ENCODE measurements around the gene KCNJ12. TPM values are rescaled to one million over a fixed set of nuclear protein-coding genes. Genes with fewer than 3 reads are reported as not detected.
"Not testable (repeated sequence)": the region's sequence is repeated elsewhere in the genome, so short reads cannot be mapped to it uniquely, and the experiment has no call there.

Gene KCNJ12
- total RNA-seq, 6 donors from 2014 or later, result 1.2 to 3.8 (median 2.0) TPM

- TF ChIP-seq CTCF (IDR thresholded peaks at IDR 0.05), result no peak
- TF ChIP-seq POLR2AphosphoS5 (IDR thresholded peaks at IDR 0.05), result no peak
- TF ChIP-seq EP300 (IDR thresholded peaks at IDR 0.05), result no peak
- no peak for TF ChIP-seq POLR2A (IDR thresholded peaks at IDR 0.05)
- no peak overlapping the region for H3K4me3 ChIP-seq
- H3K27ac ChIP-seq, result no peak overlapping the region
- H3K27me3 ChIP-seq, result no peaks in the 10 kb centered on the region
- H3K9me3 ChIP-seq, result no peaks in the 10 kb centered on the region
- no peak for DNase-seq
- H3K4me1 ChIP-seq, result no peaks in the 10 kb centered on the region
- no peak for ATAC-seq (ENCODE audit: low FRiP score in 2 of 2)
- 31 to 46% methylated on average over 7 of the region's 7 CpGs for WGBS, 2 donors
- H3K36me3 ChIP-seq, result no peaks in the 10 kb centered on the region
Observed at GRCh38 chr17:21339011-21339410, 37.1 kb upstream of the KCNJ12 start.

GRCh38 chr17:21339571-21339970 lies 36.6 kb upstream of the KCNJ12 start:
- 89 to 94% methylated on average over 7 to 11 of the region's 11 CpGs for WGBS, 2 donors
- H3K27ac ChIP-seq; H3K9me3 ChIP-seq; H3K4me1 ChIP-seq; DNase-seq; H3K36me3 ChIP-seq; H3K4me3 ChIP-seq; H3K27me3 ChIP-seq; ATAC-seq (ENCODE audit: low FRiP score in 2 of 2): not testable (repeated sequence)

- ATAC-seq (ENCODE audit: low FRiP score in 2 of 2); DNase-seq; H3K36me3 ChIP-seq; H3K4me1 ChIP-seq; H3K27ac ChIP-seq; H3K4me3 ChIP-seq; H3K9me3 ChIP-seq; H3K27me3 ChIP-seq: not testable (repeated sequence)
- 78 to 79% methylated on average over 6 of the region's 6 CpGs for WGBS, 2 donors
Observed at GRCh38 chr17:21340407-21340806, 35.8 kb upstream of the KCNJ12 start.

- not testable (repeated sequence) for H3K27me3 ChIP-seq, DNase-seq
- 76 to 88% methylated on average over 4 of the region's 4 CpGs for WGBS, 2 donors
Observed at GRCh38 chr17:21341279-21341678, 34.9 kb upstream of the KCNJ12 start.

GRCh38 chr17:21341925-21342540 lies 34.1 kb upstream of the KCNJ12 start:
- DNase-seq; H3K4me1 ChIP-seq; H3K4me3 ChIP-seq; H3K9me3 ChIP-seq; H3K27ac ChIP-seq; H3K36me3 ChIP-seq; ATAC-seq (ENCODE audit: low FRiP score in 2 of 2); H3K27me3 ChIP-seq: not testable (repeated sequence)
- WGBS, 2 donors, result 77 to 78% methylated on average over 7 of the region's 8 CpGs

More at GRCh38 chr17:21341279-21341678, 34.9 kb upstream of the KCNJ12 start:
- H3K9me3 ChIP-seq; H3K4me1 ChIP-seq; ATAC-seq (ENCODE audit: low FRiP score in 2 of 2); H3K4me3 ChIP-seq; H3K27ac ChIP-seq; H3K36me3 ChIP-seq: not testable (repeated sequence)

- ATAC-seq (ENCODE audit: low FRiP score in 2 of 2), result peak; percentile 4 to 15
- 62 to 73% methylated on average over 3 to 10 of the region's 11 CpGs for WGBS, 2 donors
- H3K4me3 ChIP-seq, H3K9me3 ChIP-seq, H3K4me1 ChIP-seq, H3K27ac ChIP-seq, H3K27me3 ChIP-seq, H3K36me3 ChIP-seq, DNase-seq: not testable (repeated sequence)
Observed at GRCh38 chr17:21343061-21343949, 32.9 kb upstream of the KCNJ12 start.

- not testable (repeated sequence) for ATAC-seq (ENCODE audit: low FRiP score in 2 of 2); H3K27ac ChIP-seq; H3K4me1 ChIP-seq; H3K27me3 ChIP-seq; H3K9me3 ChIP-seq; H3K4me3 ChIP-seq; H3K36me3 ChIP-seq; DNase-seq
- 52 to 74% methylated on average over 3 to 4 of the region's 4 CpGs for WGBS, 2 donors
Observed at GRCh38 chr17:21344801-21345200, 31.4 kb upstream of the KCNJ12 start.

- WGBS, 2 donors, result 76 to 90% methylated on average over 6 to 9 of the region's 10 CpGs
- peak in 1 of 2 donors; percentile 18 for DNase-seq
- TF ChIP-seq CTCF (IDR thresholded peaks at IDR 0.05), result no peak
- TF ChIP-seq POLR2A (IDR thresholded peaks at IDR 0.05), result no peak
- TF ChIP-seq EP300 (IDR thresholded peaks at IDR 0.05), result no peak
- TF ChIP-seq POLR2AphosphoS5 (IDR thresholded peaks at IDR 0.05), result no peak
- Histone ChIP-seq H3K27ac (no peak overlapping the region), H3K9me3 (no peaks in the 10 kb centered on the region), H3K4me3 (no peak overlapping the region), H3K36me3 (no peaks in the 10 kb centered on the region), H3K4me1 (peaks cover 0 to 5% (median 0%) of the 10 kb centered on the region in 4 donors), H3K27me3 (no peaks in the 10 kb centered on the region)
- ATAC-seq (ENCODE audit: low FRiP score in 2 of 2), result no peak
Observed at GRCh38 chr17:21345236-21345635, 30.9 kb upstream of the KCNJ12 start.

- H3K36me3 ChIP-seq; H3K27ac ChIP-seq; H3K4me3 ChIP-seq; H3K4me1 ChIP-seq; ATAC-seq (ENCODE audit: low FRiP score in 2 of 2); DNase-seq; H3K27me3 ChIP-seq; H3K9me3 ChIP-seq: not testable (repeated sequence)
- no CpG with 5 or more reads among the region's 2 CpGs for WGBS, 2 donors
Observed at GRCh38 chr17:21346107-21346506, 30.1 kb upstream of the KCNJ12 start.

GRCh38 chr17:21346651-21347250 lies 29.4 kb upstream of the KCNJ12 start:
- H3K27ac ChIP-seq, H3K27me3 ChIP-seq, H3K36me3 ChIP-seq, H3K9me3 ChIP-seq, H3K4me3 ChIP-seq, H3K4me1 ChIP-seq: not testable (repeated sequence)
- ATAC-seq (ENCODE audit: low FRiP score in 2 of 2) (peak in 1 of 2 donors; percentile 2), DNase-seq (peak in 1 of 2 donors; percentile 53)
- WGBS, 2 donors, result 54 to 74% methylated on average over 2 to 4 of the region's 10 CpGs
